Ovary (tissue), 3 donors: ENCODE measurements around the gene ARHGEF10L.

Experiments used
- CTCF ChIP-seq, 3 donors: fragments of 450-650 bp in 2 of 3; fragments of 200-600 bp in 1 of 3; IDR thresholded peaks; one replicate each; pipeline versions ENCODE4 v1.5.1 to v1.8.0; 2016 to 2022; ENCODE audit warnings: antibody characterized with exemption in 3 of 3, mild to moderate bottlenecking in 1 of 3
- EP300 ChIP-seq: sonication (generic); formaldehyde crosslinking; IDR thresholded peaks from one replicate; pipeline ENCODE4 v1.6.1; 2017; ENCODE audit warnings: antibody characterized with exemption
- POLR2A ChIP-seq: fragments of 450-650 bp; IDR thresholded peaks from one replicate; pipeline ENCODE4 v1.6.1; 2017; ENCODE audit warnings: antibody characterized with exemption, mild to moderate bottlenecking, moderate library complexity
- donor health status: DM: no; HTN: no; CAD: no.

GRCh38 chr1:17577907-17578297 lies 38.4 kb downstream of the ARHGEF10L start:
- TF ChIP-seq CTCF (IDR thresholded peaks at IDR 0.05) = no peak
- no peak for TF ChIP-seq EP300
- TF ChIP-seq POLR2A = no peak
